K562 (cell line): Measurements from ENCODE around the gene DENND2A. TPM values are rescaled to one million over a fixed set of nuclear protein-coding genes. Genes with fewer than 3 reads are reported as not detected.

Experiments
- AFF4 ChIP-seq: sonication (generic); formaldehyde crosslinking; IDR thresholded peaks from 2 replicates; pipeline ENCODE4 v1.8.0; 2023; ENCODE audit warnings: mild to moderate bottlenecking, missing genetic modification reagents
- ATF3 ChIP-seq, 2 experiments: fragments of 450-650 bp in 1 of 2; sonication (generic) in 1 of 2; formaldehyde crosslinking in 1 of 2; IDR thresholded peaks in 1 of 2; conservative IDR thresholded peaks in 1 of 2; 2 replicates each; pipeline versions ENCODE4 v1.6.1 to v1.8.1; 2016 to 2023; ENCODE audit warnings: mild to moderate bottlenecking in 2 of 2, moderate library complexity in 2 of 2, inconsistent platforms in 1 of 2, missing genetic modification reagents in 1 of 2
- ATF7 ChIP-seq: fragments of 450-650 bp; IDR thresholded peaks from 2 replicates; pipeline ENCODE4 v1.7.1; 2014; ENCODE audit warnings: mild to moderate bottlenecking, moderate library complexity
- CEBPZ ChIP-seq: fragments of 150-350 bp; IDR thresholded peaks from 2 replicates; pipeline ENCODE4 v1.6.1; 2014; ENCODE audit warnings: low read depth, mild to moderate bottlenecking, low read length, borderline replicate concordance
- FOXO4 ChIP-seq: fragments of 450-650 bp; formaldehyde crosslinking; IDR thresholded peaks from 2 replicates; pipeline ENCODE4 v1.4.0; 2020; ENCODE audit warnings: mild to moderate bottlenecking, moderate library complexity
- LEF1 ChIP-seq: fragments of 450-650 bp; IDR thresholded peaks from 2 replicates; pipeline ENCODE4 v1.6.1; 2016; ENCODE audit warnings: mild to moderate bottlenecking
- MCM3 ChIP-seq: fragments of 450-650 bp; IDR thresholded peaks from 2 replicates; pipeline ENCODE4 v1.6.1; 2016
- RBM22 ChIP-seq: fragments of 200-400 bp; formaldehyde crosslinking; IDR thresholded peaks from 2 replicates; pipeline ENCODE4 v1.6.1; 2018; ENCODE audit warnings: low read length, low read depth; ENCODE audit not compliant: poor library complexity, severe bottlenecking
- SREBF1 ChIP-seq: fragments of 150-350 bp; IDR thresholded peaks from 2 replicates; pipeline ENCODE4 v1.6.1; 2014; ENCODE audit warnings: antibody characterized with exemption, low read depth, low read length, borderline replicate concordance
- ZBTB17 ChIP-seq: fragments of 450-650 bp; formaldehyde crosslinking; IDR thresholded peaks from 2 replicates; pipeline ENCODE4 v1.4.0; 2020; ENCODE audit warnings: mild to moderate bottlenecking
- ZNF232 ChIP-seq: sonication (generic); formaldehyde crosslinking; IDR thresholded peaks from 2 replicates; pipeline ENCODE4 v1.8.0; 2022; ENCODE audit warnings: mild to moderate bottlenecking, missing genetic modification reagents
- ZNF395 ChIP-seq: fragments of 200-800 bp; sonication (Bioruptor generic); IDR thresholded peaks from 2 replicates; pipeline ENCODE4 v1.6.1; 2017; ENCODE audit warnings: missing genetic modification characterization, missing compliant biosample characterization
- ZNF444 ChIP-seq: fragments of 250-450 bp; sonication (Bioruptor Pico); IDR thresholded peaks from 2 replicates; pipeline ENCODE4 v1.4.0; 2020; ENCODE audit warnings: mild to moderate bottlenecking, moderate library complexity
- polyA plus RNA-seq, 8 experiments: library from polyadenylated mRNA; depleted of rRNA in 4 of 8; stranded (reverse) in 5 of 8; unstranded in 3 of 8; fragments of >200 nt; fragmentation: Nextera tagmentation in 2 of 8; fragmentation: Illumina TruSeq in 1 of 8; extraction: Ambion mirVana in 2 of 8; extraction: Trizol in 1 of 8; gene quantifications; 2 replicates each; pipeline versions ENCODE4 v1.2.1 to v1.2.3, GENCODE V29; 2011 to 2014; ENCODE audit warnings: inconsistent platforms in 1 of 8, missing spikeins in 1 of 8
- total RNA-seq, 7 experiments: library from RNA; depleted of rRNA in 6 of 7; stranded (reverse); fragments of >200 nt in 6 of 7; fragmentation: Illumina TruSeq in 2 of 7; extraction: Trizol in 2 of 7; gene quantifications; 2 replicates each; pipeline versions ENCODE4 v1.2.1 to v1.2.3, GENCODE V29; 2011 to 2021; ENCODE audit warnings: low replicate concordance in 1 of 7

DENND2A gene
- total and polyA plus RNA-seq, 9 of the 15 experiments (the other 6 are each of a cell fraction or from before 2014, with no cell fraction given) = not detected

GRCh38 chr7:140674899-140675701 lies 34.5 kb upstream of the DENND2A start (continued):
- TF ChIP-seq AFF4 (CRISPR knock-in tag) (no peak), SREBF1 (no peak), CEBPZ (no peak), LEF1 (no peak), ZNF395 (no peak; the same call in 1 of the 2 replicates), ATF7 (peak; percentile 92), FOXO4 (no peak), ZNF232 (CRISPR knock-in tag) (no peak), ZBTB17 (CRISPR knock-in tag) (no peak), ZNF444 (CRISPR knock-in tag) (no peak), MCM3 (no peak), RBM22 (no peak), ATF3 (IDR thresholded peaks at IDR 0.05) (peak; percentile 93), ATF3 (CRISPR knock-in tag; conservative IDR thresholded peaks at IDR 0.05) (no peak)
